HG03025 (cell line): ENCODE data around the gene LSM14A.
"Not testable (repeated sequence)": the region's sequence is repeated elsewhere in the genome, so short reads cannot be mapped to it uniquely, and the experiment has no call there.

Source experiments
- ATAC-seq: cut with Tn5 transposase; IDR thresholded peaks from one replicate; pipeline ENCODE4 v1.9.1; 2021; ENCODE audit warnings: mild to moderate bottlenecking, moderate library complexity; ENCODE audit not compliant: unreplicated experiment, low FRiP score

The LSM14A gene

GRCh38 chr19:34189199-34189916 is 17.1 kb downstream of the LSM14A start:
- ATAC-seq: no peak

GRCh38 chr19:34189917-34190425 is 17.7 kb downstream of the LSM14A start:
- ATAC-seq: no peak

GRCh38 chr19:34191355-34191962 is 19.2 kb downstream of the LSM14A start:
- no peak for ATAC-seq

- no peak for ATAC-seq
Measured at GRCh38 chr19:34193439-34193838, 21.1 kb downstream of the LSM14A start.

GRCh38 chr19:34193876-34194275 is 21.6 kb downstream of the LSM14A start:
- ATAC-seq: no peak

GRCh38 chr19:34201133-34201532 is 28.8 kb downstream of the LSM14A start:
- no peak for ATAC-seq

- ATAC-seq: not testable (repeated sequence)
Measured at GRCh38 chr19:34205324-34205723, 33.0 kb downstream of the LSM14A start.

GRCh38 chr19:34208291-34208884 is 36.1 kb downstream of the LSM14A start:
- ATAC-seq: no peak

GRCh38 chr19:34209726-34210125 is 37.4 kb downstream of the LSM14A start:
- no peak for ATAC-seq

- no peak for ATAC-seq
Measured at GRCh38 chr19:34213283-34213682, 41.0 kb downstream of the LSM14A start.

- ATAC-seq: no peak
Measured at GRCh38 chr19:34214040-34214439, 41.7 kb downstream of the LSM14A start.

- no peak for ATAC-seq
Measured at GRCh38 chr19:34215006-34215665, 42.8 kb downstream of the LSM14A start.

- ATAC-seq: no peak
Measured at GRCh38 chr19:34215666-34216038, 43.3 kb downstream of the LSM14A start.

- not testable (repeated sequence) for ATAC-seq
Measured at GRCh38 chr19:34216745-34217219, 44.5 kb downstream of the LSM14A start.

GRCh38 chr19:34217952-34218817 is 45.9 kb downstream of the LSM14A start:
- no peak for ATAC-seq

- ATAC-seq: no peak
Measured at GRCh38 chr19:34218818-34219164, 46.5 kb downstream of the LSM14A start.

GRCh38 chr19:34220472-34221063 is 48.3 kb downstream of the LSM14A start:
- ATAC-seq: no peak

- ATAC-seq: no peak
Measured at GRCh38 chr19:34222386-34222785, 50.1 kb downstream of the LSM14A start.

GRCh38 chr19:34224996-34225658 is 52.8 kb downstream of the LSM14A start:
- ATAC-seq: no peak
